Upper lobe of right lung (tissue), 1 donor: ENCODE measurements around the gene GAA. TPM values are rescaled to one million over a fixed set of nuclear protein-coding genes. Genes with fewer than 3 reads are reported as not detected.
"Not testable (repeated sequence)": the region's sequence is repeated elsewhere in the genome, so short reads cannot be mapped to it uniquely, and the experiment has no call there.

ENCODE experiments used
- ATAC-seq: fragments of 200-7000 bp; cut with Tn5 transposase; one replicate; pipeline ENCODE4 v1.9.1; 2020; ENCODE audit warnings: mild to moderate bottlenecking, moderate library complexity
- DNase-seq: peaks from one replicate; pipeline ENCODE4 v3.0.0-alpha.2; 2020
- H3K27ac ChIP-seq: fragments of 200-600 bp; one replicate; pipeline ENCODE4 v1.8.0; 2022
- H3K27me3 ChIP-seq: fragments of 200-600 bp; one replicate; pipeline ENCODE4 v1.8.0; 2022; ENCODE audit warnings: mild to moderate bottlenecking
- H3K36me3 ChIP-seq: fragments of 200-600 bp; one replicate; pipeline ENCODE4 v1.8.0; 2022
- H3K4me1 ChIP-seq: fragments of 200-600 bp; one replicate; pipeline ENCODE4 v1.8.0; 2022
- H3K4me3 ChIP-seq: fragments of 200-600 bp; one replicate; pipeline ENCODE4 v1.8.0; 2022; ENCODE audit warnings: mild to moderate bottlenecking
- H3K9me3 ChIP-seq: fragments of 200-600 bp; one replicate; pipeline ENCODE4 v1.8.0; 2022
- CTCF ChIP-seq: fragments of 200-600 bp; IDR thresholded peaks from one replicate; pipeline ENCODE4 v1.8.0; 2022; ENCODE audit warnings: antibody characterized with exemption
- intact Hi-C: fragments of 100-400 bp; cut with DNase I; formaldehyde crosslinking; loops from one replicate; pipeline ENCODE4 v1.11.0; 2022
- total RNA-seq: library from RNA; stranded (reverse); fragmentation: NEBNext Ultra II Directional; extraction: Animal tissue kit (Norgen Biotek cat#: 25700); gene quantifications from one replicate; pipeline ENCODE4 v1.2.1, GENCODE V29; 2021
- donor health status: DM: no; HTN: yes; CAD: no; lungs with severe emphysema.

GAA gene
- total RNA-seq, 1 donor from 2014 or later, result 99.1 TPM

DNA sequence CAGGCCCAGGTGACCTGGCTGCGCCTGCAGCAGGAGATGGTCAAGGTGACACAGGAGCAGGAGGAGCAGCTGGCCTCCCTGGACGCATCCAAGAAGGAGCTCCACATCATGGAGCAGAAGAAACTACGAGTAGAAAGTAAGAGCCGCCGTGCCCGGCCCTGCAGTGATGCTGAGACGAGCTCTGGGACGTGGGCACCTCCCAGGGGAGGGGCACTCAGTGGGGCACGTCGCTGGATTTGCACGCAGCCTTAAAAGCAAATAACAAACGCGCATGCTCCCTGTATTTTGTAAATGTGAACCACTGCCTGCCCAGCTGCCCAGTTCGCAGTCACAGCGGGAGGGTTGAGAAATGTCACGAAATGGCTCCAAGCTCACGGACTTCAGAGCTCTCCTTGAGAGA is 15.3 kb upstream of the GAA start:
- no peaks in the 10 kb centered on the region for H3K27me3 ChIP-seq
- TF ChIP-seq CTCF, result no peak
- intact Hi-C loops, result no loop called here
- H3K36me3 ChIP-seq, result no peaks in the 10 kb centered on the region
- no peak overlapping the region for H3K4me3 ChIP-seq
- ATAC-seq (no peak), DNase-seq (no peak)
- H3K4me1 ChIP-seq, result peaks cover 6% of the 10 kb centered on the region
- H3K9me3 ChIP-seq, result no peaks in the 10 kb centered on the region
- no peak overlapping the region for H3K27ac ChIP-seq

- H3K4me1 ChIP-seq, result peaks cover 6% of the 10 kb centered on the region
- no peak for DNase-seq
- H3K36me3 ChIP-seq, result no peaks in the 10 kb centered on the region
- intact Hi-C loops, result no loop called here
- ATAC-seq, result no peak
- TF ChIP-seq CTCF, result no peak
- H3K9me3 ChIP-seq, result no peaks in the 10 kb centered on the region
- no peaks in the 10 kb centered on the region for H3K27me3 ChIP-seq
- H3K27ac ChIP-seq, result no peak overlapping the region
- H3K4me3 ChIP-seq, result no peak overlapping the region
Observed at GRCh38 chr17:80086616-80087015, 14.8 kb upstream of the GAA start.

DNA sequence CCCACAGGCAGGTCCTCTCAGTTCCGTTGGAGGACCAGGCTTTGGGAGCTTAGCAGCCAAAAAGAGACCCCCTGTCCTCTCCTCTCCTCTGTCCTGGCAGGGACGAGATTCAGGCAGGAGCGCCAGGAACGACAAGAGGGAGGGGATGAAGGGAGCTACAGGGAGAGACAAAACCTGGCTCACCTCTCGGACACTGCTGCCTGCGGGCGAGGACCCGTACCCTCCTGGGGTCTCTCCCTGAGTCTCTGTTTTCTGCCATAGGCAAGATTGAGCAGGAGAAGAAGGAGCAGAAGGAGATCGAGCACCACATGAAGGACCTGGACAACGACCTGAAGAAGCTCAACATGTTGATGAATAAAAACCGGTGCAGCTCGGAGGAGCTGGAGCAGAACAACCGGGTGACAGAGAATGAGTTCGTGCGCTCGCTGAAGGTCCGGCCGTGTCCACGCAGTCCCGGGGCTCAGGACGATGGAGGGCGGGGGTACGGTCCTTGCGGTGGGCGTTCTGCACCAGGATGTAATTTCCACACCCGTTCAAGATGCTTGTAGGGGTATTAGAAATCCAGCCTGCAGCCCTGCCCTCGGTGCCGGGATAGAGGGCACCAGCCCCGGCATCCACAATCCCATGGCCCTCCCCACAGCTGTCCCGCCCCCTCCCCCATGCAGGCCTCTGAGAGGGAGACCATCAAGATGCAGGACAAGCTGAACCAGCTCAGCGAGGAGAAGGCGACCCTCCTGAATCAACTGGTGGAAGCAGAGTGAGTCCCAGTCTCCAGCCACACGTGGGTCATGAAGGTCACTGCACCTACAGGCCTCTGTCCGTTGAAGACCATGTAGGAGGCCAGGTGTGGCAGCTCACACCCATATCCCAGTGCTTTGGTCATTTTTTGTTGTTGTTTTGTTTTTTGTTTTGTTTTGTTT is 13.8 kb upstream of the GAA start:
- peaks cover 3% of the 10 kb centered on the region for H3K4me1 ChIP-seq
- no peaks in the 10 kb centered on the region for H3K27me3 ChIP-seq
- ATAC-seq (no peak), DNase-seq (no peak)
- no peaks in the 10 kb centered on the region for H3K36me3 ChIP-seq
- no peak for TF ChIP-seq CTCF
- no peak overlapping the region for H3K4me3 ChIP-seq
- no peak overlapping the region for H3K27ac ChIP-seq
- H3K9me3 ChIP-seq, result no peaks in the 10 kb centered on the region
- intact Hi-C loops, result no loop called here

- TF ChIP-seq CTCF, result no peak
- H3K4me3 ChIP-seq, result no peak overlapping the region
- no peak overlapping the region for H3K27ac ChIP-seq
- DNase-seq (no peak), ATAC-seq (no peak)
- H3K9me3 ChIP-seq, result no peaks in the 10 kb centered on the region
- intact Hi-C loops, result no loop called here
- no peaks in the 10 kb centered on the region for H3K36me3 ChIP-seq
- no peaks in the 10 kb centered on the region for H3K27me3 ChIP-seq
- H3K4me1 ChIP-seq, result no peaks in the 10 kb centered on the region
Observed at GRCh38 chr17:80089762-80090161, 11.6 kb upstream of the GAA start.

- intact Hi-C loops, ATAC-seq, H3K4me3 ChIP-seq, DNase-seq, H3K27ac ChIP-seq, H3K4me1 ChIP-seq, H3K36me3 ChIP-seq, H3K27me3 ChIP-seq, H3K9me3 ChIP-seq: not testable (repeated sequence)
Observed at GRCh38 chr17:80090164-80090563, 11.2 kb upstream of the GAA start.

DNA sequence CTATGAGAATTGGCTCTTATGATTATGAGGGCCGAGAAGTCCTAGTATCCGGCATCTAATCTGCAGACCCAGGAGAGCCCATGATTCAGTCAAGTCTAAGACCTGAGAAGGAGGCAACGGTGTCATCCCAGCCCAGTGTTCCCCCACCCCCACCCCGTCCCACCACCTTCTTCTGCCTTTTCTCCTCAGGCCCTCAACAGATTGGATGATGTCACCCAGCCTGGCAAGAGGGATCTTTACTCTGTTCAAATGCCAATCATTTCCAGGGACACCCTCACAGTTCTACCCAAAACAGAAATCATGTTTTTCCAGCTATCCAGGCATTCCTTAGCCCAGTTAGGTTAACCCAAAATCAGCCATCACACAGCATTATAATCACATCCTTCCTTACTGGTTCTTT is 10.0 kb upstream of the GAA start:
- Histone ChIP-seq H3K36me3 (no peaks in the 10 kb centered on the region), H3K9me3 (no peaks in the 10 kb centered on the region), H3K4me3 (no peak overlapping the region), H3K27ac (no peak overlapping the region), H3K4me1 (no peaks in the 10 kb centered on the region), H3K27me3 (no peaks in the 10 kb centered on the region)
- intact Hi-C loops, result no loop called here
- no peak for DNase-seq
- ATAC-seq, result no peak
- no peak for TF ChIP-seq CTCF
